HUES48 (cell line): Measurements from ENCODE around the gene GRIN2C.

Experiments used
- H3K27ac ChIP-seq: one replicate; pipeline ENCODE4 v1.7.0; 2013; ENCODE audit warnings: low read depth, low read length, inconsistent platforms
- H3K27me3 ChIP-seq: 2 replicates; pipeline ENCODE4 v1.6.1; 2013; ENCODE audit warnings: mild to moderate bottlenecking, low read length; ENCODE audit not compliant: control insufficient read depth, insufficient read depth
- H3K36me3 ChIP-seq: 2 replicates; pipeline ENCODE4 v1.6.1; 2013; ENCODE audit warnings: low read length; ENCODE audit not compliant: control insufficient read depth, insufficient read depth
- H3K4me1 ChIP-seq: 2 replicates; pipeline ENCODE4 v1.6.1; 2013; ENCODE audit warnings: mild to moderate bottlenecking, low read length; ENCODE audit not compliant: control insufficient read depth, insufficient read depth
- H3K4me3 ChIP-seq: 2 replicates; pipeline ENCODE4 v1.5.1; 2013; ENCODE audit warnings: mild to moderate bottlenecking, low read depth, low read length
- H3K9ac ChIP-seq: 2 replicates; pipeline ENCODE4 v1.6.1; 2013; ENCODE audit warnings: mild to moderate bottlenecking, low read depth, low read length, moderate library complexity
- H3K9me3 ChIP-seq: 2 replicates; pipeline ENCODE4 v1.6.1; 2013; ENCODE audit warnings: low read length; ENCODE audit not compliant: control insufficient read depth, insufficient read depth

The GRIN2C gene

GRCh38 chr17:74804683-74805082, 55.0 kb downstream of the GRIN2C start:
- Histone ChIP-seq H3K4me3 (no peak overlapping the region), H3K4me1 (no peaks in the 10 kb centered on the region), H3K9ac (no peak overlapping the region), H3K36me3 (peaks cover 17% of the 10 kb centered on the region; the same call in 1 of the 2 replicates), H3K27me3 (no peaks in the 10 kb centered on the region), H3K9me3 (no peaks in the 10 kb centered on the region), H3K27ac (no peak overlapping the region)

- no peaks in the 10 kb centered on the region for H3K27me3 ChIP-seq
- H3K36me3 ChIP-seq: peaks cover 24% of the 10 kb centered on the region; the same call in 1 of the 2 replicates
- H3K27ac ChIP-seq: no peak overlapping the region
- no peak overlapping the region for H3K9ac ChIP-seq
- no peaks in the 10 kb centered on the region for H3K9me3 ChIP-seq
- H3K4me3 ChIP-seq: no peak overlapping the region
- H3K4me1 ChIP-seq: no peaks in the 10 kb centered on the region
Measured at GRCh38 chr17:74803971-74804370, 55.7 kb downstream of the GRIN2C start.

DNA sequence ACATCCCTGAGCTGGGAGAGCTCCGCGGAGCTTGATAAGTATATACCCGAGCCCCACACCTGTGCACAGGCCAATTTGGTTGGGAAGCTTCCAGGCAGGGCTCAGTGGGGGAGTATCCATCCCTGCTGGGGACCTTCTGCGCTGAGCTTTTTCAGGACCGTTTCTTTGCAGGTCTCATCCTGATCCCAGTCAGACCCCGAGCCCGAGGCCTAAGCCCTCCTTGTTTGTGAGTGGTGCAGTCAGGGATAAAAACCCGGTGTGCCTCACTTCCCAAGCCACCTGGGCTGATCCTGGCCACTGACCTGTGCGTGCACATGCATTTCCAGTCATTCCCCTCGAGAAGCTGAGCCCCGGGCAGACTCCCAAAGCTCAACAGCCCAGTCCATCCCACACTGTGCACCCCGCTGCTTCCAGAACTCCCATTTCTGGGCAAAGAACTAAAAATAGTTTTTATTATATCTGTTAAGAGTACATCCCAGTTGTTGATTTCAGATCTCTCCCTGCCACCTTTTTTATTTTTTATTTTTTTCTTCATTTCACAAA, 56.2 kb downstream of the GRIN2C start:
- H3K36me3 ChIP-seq: peaks cover 28% of the 10 kb centered on the region; the same call in 1 of the 2 replicates
- H3K4me3 ChIP-seq: no peak overlapping the region
- H3K27me3 ChIP-seq: no peaks in the 10 kb centered on the region
- H3K4me1 ChIP-seq: no peaks in the 10 kb centered on the region
- H3K9ac ChIP-seq: no peak overlapping the region
- no peaks in the 10 kb centered on the region for H3K9me3 ChIP-seq
- H3K27ac ChIP-seq: no peak overlapping the region

DNA sequence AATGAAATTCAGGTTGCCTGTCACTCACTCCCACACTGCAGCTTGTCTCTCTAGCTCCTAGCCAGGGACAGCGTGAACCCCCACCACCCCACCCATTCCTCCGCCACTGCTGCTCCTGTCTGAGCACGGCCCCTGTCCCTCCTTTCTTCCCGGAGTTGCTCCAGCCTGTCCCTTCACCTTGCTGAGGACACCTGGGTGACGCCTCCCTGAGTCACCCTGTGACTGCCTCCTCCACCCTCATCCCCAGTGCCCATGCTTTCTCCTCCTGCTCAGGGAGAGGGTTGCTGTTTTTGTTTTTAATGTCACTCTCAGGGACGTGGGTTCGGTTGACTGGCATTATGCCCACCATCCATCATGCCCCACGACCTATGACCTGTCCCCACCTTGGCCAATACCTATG, 57.8 kb downstream of the GRIN2C start:
- Histone ChIP-seq H3K36me3 (peaks cover 43% of the 10 kb centered on the region), H3K9ac (no peak overlapping the region), H3K4me3 (no peak overlapping the region), H3K27me3 (no peaks in the 10 kb centered on the region), H3K9me3 (no peaks in the 10 kb centered on the region), H3K4me1 (no peaks in the 10 kb centered on the region), H3K27ac (no peak overlapping the region)

DNA sequence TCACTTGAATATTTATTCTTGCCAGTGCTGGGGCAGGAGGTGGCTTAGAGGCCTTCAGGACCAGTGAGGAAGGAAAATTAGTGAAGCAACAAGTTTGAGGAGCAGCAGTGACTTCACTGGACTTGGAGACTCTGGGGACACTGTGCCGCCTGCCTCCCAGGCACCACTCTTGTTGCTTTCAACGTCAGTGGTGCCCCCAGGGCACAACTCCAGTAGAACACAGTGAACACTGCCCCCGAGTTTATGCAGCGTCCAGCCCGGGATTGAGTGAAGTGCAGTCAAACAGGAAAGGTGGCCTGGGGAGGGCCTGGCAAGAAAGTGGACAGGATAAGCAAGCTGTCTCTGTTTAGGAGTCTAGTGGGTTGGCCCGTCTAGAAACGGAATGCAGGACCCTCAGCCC, 59.2 kb downstream of the GRIN2C start:
- H3K9me3 ChIP-seq: no peaks in the 10 kb centered on the region
- peaks cover 56% of the 10 kb centered on the region for H3K36me3 ChIP-seq
- H3K4me3 ChIP-seq: no peak overlapping the region
- H3K27ac ChIP-seq: no peak overlapping the region
- no peak overlapping the region for H3K9ac ChIP-seq
- H3K27me3 ChIP-seq: no peaks in the 10 kb centered on the region
- no peaks in the 10 kb centered on the region for H3K4me1 ChIP-seq

DNA sequence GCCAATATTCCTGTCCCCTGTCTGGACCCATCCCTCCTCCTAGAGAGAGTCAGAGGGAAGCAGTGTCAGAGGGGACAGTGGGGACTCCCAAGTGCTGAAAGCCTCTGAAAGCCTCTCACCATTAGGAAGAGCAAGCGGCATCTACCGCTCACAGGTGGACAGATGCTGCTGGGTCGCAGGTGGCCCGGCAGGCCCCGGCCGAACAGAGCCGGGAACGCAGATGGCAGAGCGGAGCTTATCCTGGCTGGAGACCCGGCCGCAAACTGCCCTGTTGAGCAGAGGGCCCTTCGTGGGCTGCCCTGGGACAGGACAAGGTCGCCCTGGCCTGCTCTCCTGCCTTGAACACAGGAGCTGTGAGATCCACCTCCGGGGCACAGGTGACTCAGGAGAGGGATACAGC, 60.6 kb downstream of the GRIN2C start:
- no peaks in the 10 kb centered on the region for H3K9me3 ChIP-seq
- H3K4me3 ChIP-seq: no peak overlapping the region
- no peaks in the 10 kb centered on the region for H3K27me3 ChIP-seq
- no peak overlapping the region for H3K27ac ChIP-seq
- peaks cover 71% of the 10 kb centered on the region for H3K36me3 ChIP-seq
- H3K4me1 ChIP-seq: no peaks in the 10 kb centered on the region
- H3K9ac ChIP-seq: no peak overlapping the region

GRCh38 chr17:74798239-74798707, 61.4 kb downstream of the GRIN2C start:
- H3K36me3 ChIP-seq: peaks cover 79% of the 10 kb centered on the region
- no peak overlapping the region for H3K27ac ChIP-seq
- H3K27me3 ChIP-seq: no peaks in the 10 kb centered on the region
- H3K9me3 ChIP-seq: no peaks in the 10 kb centered on the region
- H3K4me3 ChIP-seq: no peak overlapping the region
- H3K4me1 ChIP-seq: no peaks in the 10 kb centered on the region
- H3K9ac ChIP-seq: no peak overlapping the region

DNA sequence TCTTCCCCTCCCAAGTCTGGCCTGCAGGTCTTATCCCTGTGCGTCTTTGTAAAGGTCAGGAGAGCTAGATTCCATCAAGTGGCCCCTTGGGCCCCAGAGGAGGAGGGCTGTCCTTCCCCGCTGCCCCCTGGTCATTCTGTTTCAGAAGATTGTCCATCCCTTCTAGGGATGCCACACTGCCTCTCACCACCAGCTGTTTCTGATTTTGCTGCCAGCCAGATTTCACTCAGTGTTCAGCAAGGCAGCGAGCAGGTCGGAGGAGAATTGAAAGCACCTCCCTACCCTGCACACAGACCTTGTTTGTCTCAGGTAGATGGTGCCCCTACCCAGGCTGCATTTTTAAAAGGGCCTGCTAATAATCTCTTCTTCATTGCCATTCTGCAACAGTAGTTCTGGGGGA, 61.9 kb downstream of the GRIN2C start:
- Histone ChIP-seq H3K36me3 (peaks cover 82% of the 10 kb centered on the region), H3K9me3 (no peaks in the 10 kb centered on the region), H3K27ac (no peak overlapping the region)

GRCh38 chr17:74796866-74797265, 62.8 kb downstream of the GRIN2C start:
- Histone ChIP-seq H3K36me3 (peaks cover 81% of the 10 kb centered on the region), H3K27ac (no peak overlapping the region), H3K27me3 (no peaks in the 10 kb centered on the region), H3K4me3 (no peak overlapping the region), H3K9ac (no peak overlapping the region), H3K4me1 (no peaks in the 10 kb centered on the region), H3K9me3 (no peaks in the 10 kb centered on the region)

More for the DNA sequence above, 61.9 kb downstream of the GRIN2C start:
- Histone ChIP-seq H3K4me1 (no peaks in the 10 kb centered on the region), H3K9ac (no peak overlapping the region), H3K4me3 (no peak overlapping the region), H3K27me3 (no peaks in the 10 kb centered on the region)

DNA sequence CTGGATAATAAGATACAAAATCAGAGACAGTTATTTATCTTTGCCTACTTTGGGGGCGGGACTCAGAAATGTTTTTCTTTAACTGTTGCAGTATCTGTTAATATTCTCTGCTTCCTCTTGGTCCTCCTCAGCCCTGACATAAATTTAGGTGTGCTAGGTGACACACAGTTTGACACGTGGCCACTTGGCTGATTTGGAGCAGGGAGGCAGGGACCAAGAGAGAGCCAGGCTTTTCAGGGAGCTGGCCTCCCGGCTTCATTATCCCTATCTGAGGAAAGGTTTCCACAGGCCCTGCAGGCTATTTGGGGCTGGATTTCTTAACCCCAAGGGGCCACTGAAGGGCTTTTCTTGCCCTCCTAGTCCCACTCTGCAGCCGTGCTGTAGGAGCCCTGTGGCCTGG, 63.5 kb downstream of the GRIN2C start:
- H3K9ac ChIP-seq: no peak overlapping the region
- H3K4me3 ChIP-seq: no peak overlapping the region
- no peaks in the 10 kb centered on the region for H3K27me3 ChIP-seq
- peaks cover 81% of the 10 kb centered on the region for H3K36me3 ChIP-seq
- H3K9me3 ChIP-seq: no peaks in the 10 kb centered on the region
- no peaks in the 10 kb centered on the region for H3K4me1 ChIP-seq
- H3K27ac ChIP-seq: no peak overlapping the region

GRCh38 chr17:74795327-74796020, 64.2 kb downstream of the GRIN2C start:
- no peak overlapping the region for H3K9ac ChIP-seq
- no peaks in the 10 kb centered on the region for H3K4me1 ChIP-seq
- no peaks in the 10 kb centered on the region for H3K9me3 ChIP-seq
- no peaks in the 10 kb centered on the region for H3K27me3 ChIP-seq
- peaks cover 79% of the 10 kb centered on the region for H3K36me3 ChIP-seq
- no peak overlapping the region for H3K27ac ChIP-seq
- H3K4me3 ChIP-seq: no peak overlapping the region
